Activated T-helper 1 cell treated with Interleukin-2 at 50 U/mL for 16 hours (primary cell): ENCODE data around the gene PRR5.
"Not testable (repeated sequence)": the region's sequence is repeated elsewhere in the genome, so short reads cannot be mapped to it uniquely, and the experiment has no call there.

Experiments
- DNase-seq: peaks from one replicate; pipeline ENCODE4 v3.0.0-alpha.2; 2020; ENCODE audit warnings: low read depth

PRR5 gene

DNA sequence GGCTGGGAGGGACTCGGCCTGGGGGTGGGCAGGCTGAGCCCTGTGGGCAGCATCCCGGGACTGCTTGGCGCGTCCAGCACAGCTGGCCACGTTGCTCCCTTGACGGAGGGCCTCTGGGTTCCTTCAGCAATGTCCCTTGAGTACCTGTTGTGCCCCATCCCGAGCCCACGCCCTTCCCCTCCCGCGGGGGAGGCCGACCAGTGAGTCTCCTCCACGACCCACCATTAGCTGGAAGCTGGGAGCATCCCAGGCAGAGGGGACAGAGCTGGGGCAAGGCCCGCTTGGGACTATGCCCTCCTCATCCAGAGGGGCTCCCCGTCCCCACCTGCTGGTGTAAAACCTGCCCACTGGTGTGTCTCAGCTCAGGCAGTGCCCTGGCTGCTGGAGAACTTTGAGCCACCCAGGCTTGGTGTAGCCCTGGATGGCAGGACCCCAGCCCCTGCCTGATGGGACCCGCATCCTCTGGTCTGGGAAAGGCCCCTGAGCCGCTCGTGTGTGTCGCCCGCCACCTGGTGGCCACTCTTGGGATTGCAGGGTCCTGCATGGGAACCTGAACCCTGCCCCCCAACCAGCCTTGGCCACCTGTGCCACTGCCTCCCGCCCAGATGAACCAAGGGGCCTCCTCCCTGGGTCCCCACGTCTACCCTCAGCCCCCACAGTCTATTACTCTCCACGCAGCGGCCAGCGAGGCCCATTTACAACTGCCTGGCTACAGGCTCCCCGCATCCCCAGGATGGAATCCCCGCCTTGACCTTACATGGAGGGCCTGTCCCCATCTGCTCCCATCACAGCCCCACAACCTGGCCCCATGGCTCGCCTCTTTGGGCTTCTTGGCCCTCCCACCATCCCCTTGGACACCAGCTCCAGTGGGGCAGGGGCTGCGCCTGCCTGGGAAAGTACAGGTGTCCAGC is 33.8 kb downstream of the PRR5 start:
- DNase-seq = peak; percentile 69

- no peak for DNase-seq
These were observed 34.8 kb downstream of the PRR5 start for GRCh38 chr22:44736581-44737405.

DNA sequence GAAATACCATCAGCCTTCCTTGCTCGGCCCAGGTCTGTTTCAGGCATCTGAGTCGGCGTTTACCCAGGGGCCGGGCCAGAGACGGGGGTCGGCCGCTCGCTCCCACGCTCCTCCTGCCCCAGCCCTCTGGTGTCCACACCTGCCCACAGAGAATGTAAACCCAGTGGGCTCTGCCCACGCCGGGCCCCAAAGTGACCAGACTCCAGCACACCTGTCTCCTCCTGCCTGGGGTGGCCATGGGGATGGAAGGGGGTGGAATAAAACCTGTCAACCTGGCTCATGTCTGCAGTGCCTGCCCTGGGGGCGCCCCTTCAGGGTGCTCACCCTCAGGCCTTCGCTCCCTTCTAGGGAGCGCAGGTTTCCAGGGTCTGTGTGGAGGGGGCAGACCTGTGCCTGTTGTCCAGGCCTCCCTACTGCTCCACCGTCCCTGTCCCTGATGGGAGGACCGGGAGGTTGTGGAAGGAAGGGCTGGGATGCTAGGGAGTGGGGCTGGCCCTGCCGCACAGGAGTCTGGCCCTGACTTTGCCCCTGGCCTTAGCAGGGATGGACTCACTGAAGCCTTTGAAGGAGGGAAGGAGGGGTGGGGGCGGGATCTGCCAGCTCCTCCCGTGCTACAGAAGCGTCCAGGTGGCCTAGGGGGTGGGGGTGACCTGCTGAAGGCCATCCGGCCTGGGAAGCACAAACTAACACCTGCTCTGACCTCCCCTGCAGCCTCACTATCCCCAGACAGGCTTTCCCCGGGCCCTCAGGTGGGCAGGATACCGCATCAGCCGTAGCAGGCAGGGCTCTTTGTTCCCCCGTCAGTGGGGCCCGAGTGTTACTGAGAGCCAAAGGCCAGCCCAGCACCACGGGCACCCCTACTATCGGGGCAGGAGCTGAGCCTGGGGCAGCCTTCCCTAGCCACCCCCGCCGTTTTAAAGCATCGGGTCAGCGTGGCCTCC is 35.7 kb downstream of the PRR5 start:
- no peak for DNase-seq

DNA sequence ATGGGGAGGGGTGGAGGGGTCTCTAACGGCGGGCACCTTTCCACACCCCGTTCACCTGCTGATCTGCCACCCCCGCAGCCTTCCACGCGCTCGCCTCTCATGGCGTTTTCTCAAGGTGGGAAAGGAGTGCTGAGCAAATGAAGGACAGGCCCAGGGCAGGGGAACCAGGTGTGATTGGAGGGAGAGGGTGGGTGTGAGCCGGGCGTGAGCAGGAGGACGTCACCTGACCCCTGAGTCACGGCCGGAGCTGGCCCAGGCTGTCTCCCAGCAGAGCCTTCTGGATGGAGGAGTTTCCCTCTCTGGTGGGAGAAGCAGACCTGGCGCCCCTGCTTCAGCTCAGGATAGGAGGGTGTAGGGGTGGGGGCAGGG is 36.3 kb downstream of the PRR5 start:
- no peak for DNase-seq

DNA sequence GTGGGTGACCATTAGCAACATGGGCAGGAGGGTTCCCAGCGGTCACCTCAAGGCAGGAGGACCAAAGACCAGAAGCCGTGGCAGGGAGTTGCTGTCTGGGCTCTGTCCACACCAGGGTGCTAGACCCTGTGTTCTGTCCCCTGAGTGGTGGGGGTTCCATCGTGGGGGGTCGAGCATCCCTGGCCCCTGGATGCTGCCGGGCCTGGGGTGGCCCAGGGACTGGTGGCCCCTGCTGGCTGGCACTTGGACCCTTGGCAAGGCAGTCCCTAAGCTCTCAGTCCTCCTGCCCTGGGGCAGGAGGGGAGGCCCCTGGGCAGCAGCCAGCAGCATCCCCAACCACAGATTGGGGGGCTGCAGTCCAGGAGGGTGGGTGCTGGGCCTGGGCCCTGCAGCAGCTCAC is 37.0 kb downstream of the PRR5 start:
- DNase-seq = no peak

DNA sequence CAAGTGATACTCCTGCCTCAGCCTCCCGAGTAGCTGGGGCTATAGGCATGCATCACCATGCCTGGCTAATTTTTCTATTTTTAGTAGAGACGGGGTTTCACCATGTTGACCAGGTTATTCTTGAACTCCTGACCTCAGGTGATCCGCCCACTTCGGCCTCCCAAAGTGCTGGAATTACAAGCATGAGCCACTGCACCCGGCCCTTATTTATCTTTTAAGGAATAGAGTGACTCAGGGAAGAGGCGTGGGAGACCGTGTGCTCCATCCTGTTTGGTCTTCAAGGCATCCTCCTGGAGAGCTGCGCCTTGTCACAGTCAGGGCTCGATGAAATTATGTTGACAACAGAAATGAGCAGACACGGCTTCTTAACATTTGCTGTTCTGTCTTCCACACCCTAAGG is 37.7 kb downstream of the PRR5 start:
- DNase-seq = not testable (repeated sequence)

- no peak for DNase-seq
These were observed 38.3 kb downstream of the PRR5 start for GRCh38 chr22:44740307-44740706.

GRCh38 chr22:44741929-44742328 is 39.9 kb downstream of the PRR5 start:
- no peak for DNase-seq

GRCh38 chr22:44743247-44743646 is 41.2 kb downstream of the PRR5 start:
- DNase-seq = no peak

DNA sequence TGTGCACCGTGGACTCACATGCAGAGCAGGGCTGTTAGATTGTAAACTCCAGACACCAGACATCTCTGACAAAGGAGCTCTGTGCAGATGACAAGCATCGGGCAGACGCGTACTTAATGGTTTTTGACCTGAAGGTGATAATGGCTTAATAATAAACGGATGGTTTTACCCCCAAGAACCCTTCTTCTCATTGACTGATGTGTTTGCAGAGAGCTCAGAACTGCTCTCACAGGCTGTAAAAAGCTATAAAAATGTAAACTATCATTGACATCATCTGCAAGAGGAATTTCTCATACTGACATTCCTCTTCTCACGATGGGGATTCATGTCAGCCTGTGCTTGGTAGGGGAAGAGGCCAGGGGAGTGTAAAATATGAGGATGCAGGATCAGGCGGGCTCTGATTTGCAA is 41.8 kb downstream of the PRR5 start:
- no peak for DNase-seq

- DNase-seq = no peak
These were observed 44.1 kb downstream of the PRR5 start for GRCh38 chr22:44745853-44746789.

- DNase-seq = not testable (repeated sequence)
These were observed 45.8 kb downstream of the PRR5 start for GRCh38 chr22:44747784-44748127.

GRCh38 chr22:44748524-44748923 is 46.5 kb downstream of the PRR5 start:
- DNase-seq = no peak

- no peak for DNase-seq
These were observed 48.5 kb downstream of the PRR5 start for GRCh38 chr22:44750481-44750880.

- DNase-seq = peak; percentile 5
These were observed 50.5 kb downstream of the PRR5 start, which contains the start of gene ARHGAP8 for GRCh38 chr22:44752285-44753188. Gene ARHGAP8 (plus strand): TSS chr22:44752575. CDS start chr22:44786528, 33,953 bp downstream.

DNA sequence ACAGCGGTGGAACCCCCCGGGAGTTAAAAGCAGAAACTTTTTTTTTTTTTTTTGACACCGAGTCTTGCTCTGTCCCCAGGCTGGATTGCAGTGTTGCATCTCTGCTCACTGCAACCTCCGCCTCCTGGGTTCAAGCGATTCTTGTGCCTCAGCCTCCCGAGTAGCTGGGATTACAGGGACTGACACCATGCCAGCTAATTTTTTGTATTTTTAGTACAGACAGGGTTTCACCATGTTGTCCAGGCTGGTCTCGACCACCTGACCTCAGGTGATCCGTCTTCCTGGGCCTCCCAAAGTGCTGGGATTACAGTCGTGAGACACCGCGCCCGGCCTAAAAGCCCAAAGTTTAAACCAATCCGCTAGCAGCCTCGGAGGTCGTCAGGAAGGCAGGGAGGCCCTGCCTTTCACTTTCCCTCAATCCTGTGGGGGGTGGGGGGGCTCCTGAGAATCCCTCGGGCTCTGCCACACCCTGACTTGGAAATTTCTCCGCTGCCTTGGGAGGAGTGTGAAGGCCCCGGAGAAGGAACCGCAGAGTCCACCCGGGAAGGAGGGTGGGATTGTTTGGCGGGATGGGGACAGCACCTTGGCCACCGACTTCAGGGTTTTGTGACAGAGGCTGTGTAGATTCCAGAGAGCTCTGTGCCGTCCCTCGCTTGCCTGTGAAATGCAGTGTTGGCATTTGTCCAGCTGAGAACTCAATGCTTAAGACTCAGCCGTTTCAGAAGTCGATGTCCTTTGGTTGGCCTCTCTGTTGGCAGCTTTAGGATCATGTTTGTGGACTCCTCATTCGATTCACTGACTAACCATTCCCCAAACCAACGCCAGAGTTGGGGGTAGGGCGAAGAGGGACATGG is 51.4 kb downstream of the PRR5 start:
- no peak for DNase-seq

- no peak for DNase-seq
These were observed 53.0 kb downstream of the PRR5 start for GRCh38 chr22:44754998-44755397.

GRCh38 chr22:44755417-44755816 is 53.4 kb downstream of the PRR5 start:
- DNase-seq = no peak

DNA sequence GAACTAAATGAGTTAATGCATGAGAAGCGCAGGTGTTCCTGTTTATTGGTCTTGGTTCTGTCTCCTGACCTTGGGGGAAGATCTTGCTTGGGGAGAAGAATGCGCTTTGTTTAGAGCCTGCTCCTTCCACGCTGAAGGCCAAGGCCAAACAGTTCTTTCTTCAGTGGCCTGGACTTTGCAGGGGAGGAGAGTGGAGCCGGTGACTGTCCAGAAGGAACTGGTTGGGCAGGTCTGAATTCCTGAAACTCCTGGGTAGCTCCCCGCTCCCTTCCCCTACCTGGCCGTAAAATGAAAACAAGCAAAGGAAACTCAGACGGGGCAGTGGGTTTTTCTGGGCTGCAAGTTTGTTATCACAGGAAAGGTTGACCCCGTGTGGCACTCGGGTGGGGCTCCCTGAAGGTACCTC is 54.0 kb downstream of the PRR5 start:
- no peak for DNase-seq
